NCI-H748 (cell line): Measurements from ENCODE around the gene SFMBT1.

Source experiments
- DNase-seq: peaks from one replicate; lab custom pipeline; 2025; ENCODE audit not compliant: unreplicated experiment; lab: John Stamatoyannopoulos, UW

Gene SFMBT1

GRCh38 chr3:53045518-53046170, at the start of gene SFMBT1:
Gene SFMBT1, minus strand, starts transcription at chr3:53046073. Its CDS starts 76,945 bp downstream, at chr3:52969128.
- DNase-seq: peak; percentile 74

GRCh38 chr3:53092942-53093341, 47.1 kb upstream of the SFMBT1 start:
- no peak for DNase-seq

GRCh38 chr3:53092216-53092615, 46.3 kb upstream of the SFMBT1 start:
- DNase-seq: no peak

GRCh38 chr3:53091011-53091410, 45.1 kb upstream of the SFMBT1 start:
- DNase-seq: no peak

- no peak for DNase-seq
These were observed 43.6 kb upstream of the SFMBT1 start for GRCh38 chr3:53089511-53089910.

GRCh38 chr3:53085476-53085875, 39.6 kb upstream of the SFMBT1 start:
- no peak for DNase-seq

GRCh38 chr3:53084310-53085001, 38.6 kb upstream of the SFMBT1 start:
- no peak for DNase-seq

GRCh38 chr3:53083949-53084309, 38.1 kb upstream of the SFMBT1 start:
- DNase-seq: no peak

GRCh38 chr3:53083521-53083920, 37.6 kb upstream of the SFMBT1 start:
- no peak for DNase-seq

- DNase-seq: no peak
These were observed 36.9 kb upstream of the SFMBT1 start for GRCh38 chr3:53082736-53083135.

- no peak for DNase-seq
These were observed 35.4 kb upstream of the SFMBT1 start for GRCh38 chr3:53081318-53081717.

GRCh38 chr3:53080612-53081205, 34.8 kb upstream of the SFMBT1 start:
- DNase-seq: no peak

GRCh38 chr3:53079791-53080555, 34.1 kb upstream of the SFMBT1 start:
- DNase-seq: no peak

GRCh38 chr3:53079147-53079546, 33.3 kb upstream of the SFMBT1 start:
- no peak for DNase-seq

- DNase-seq: no peak
These were observed 32.8 kb upstream of the SFMBT1 start for GRCh38 chr3:53078656-53079055.

- no peak for DNase-seq
These were observed 31.8 kb upstream of the SFMBT1 start for GRCh38 chr3:53077476-53078220.

GRCh38 chr3:53075743-53076140, 29.9 kb upstream of the SFMBT1 start:
- DNase-seq: no peak

GRCh38 chr3:53074761-53075742, 29.2 kb upstream of the SFMBT1 start:
- DNase-seq: no peak

- DNase-seq: no peak
These were observed 28.5 kb upstream of the SFMBT1 start for GRCh38 chr3:53074366-53074696.
